ENCODE data around the gene GEMIN7. TPM values are rescaled to one million over a fixed set of nuclear protein-coding genes. Genes with fewer than 3 reads are reported as not detected.
A peak's percentile ranks its signal among the peaks of the same experiment; 100 is the strongest.

GEMIN7 gene
- total RNA-seq, 1 donor from 2014 or later, result 16.1 TPM

- Histone ChIP-seq H3K36me3 (peaks cover 8% of the 10 kb centered on the region), H3K4me1 (peaks cover 58% of the 10 kb centered on the region), H3K27ac (no peak overlapping the region), H3K9me3 (no peaks in the 10 kb centered on the region), H3K27me3 (ENCODE audit: low read depth) (no peaks in the 10 kb centered on the region), H3K4me3 (peak overlapping the region; percentile 97)
- intact Hi-C loops (cut with DNase I), result no loop called here
- ATAC-seq, result no peak
- no peak for TF ChIP-seq CTCF (IDR thresholded peaks at IDR 0.05)
- no peak for DNase-seq
Measured at GRCh38 chr19:45094137-45094536, 15.1 kb downstream of the GEMIN7 start.

GRCh38 chr19:45094707-45095106 is 15.6 kb downstream of the GEMIN7 start:
- Histone ChIP-seq H3K27ac (no peak overlapping the region), H3K4me1 (peaks cover 61% of the 10 kb centered on the region), H3K9me3 (no peaks in the 10 kb centered on the region), H3K27me3 (ENCODE audit: low read depth) (no peaks in the 10 kb centered on the region), H3K4me3 (no peak overlapping the region), H3K36me3 (peaks cover 8% of the 10 kb centered on the region)
- ATAC-seq (no peak), DNase-seq (no peak)
- intact Hi-C loops (cut with DNase I), result no loop called here
- TF ChIP-seq CTCF (IDR thresholded peaks at IDR 0.05), result no peak

- Histone ChIP-seq H3K4me3 (no peak overlapping the region), H3K4me1 (peaks cover 60% of the 10 kb centered on the region)
Measured at GRCh38 chr19:45095496-45096413, 16.7 kb downstream of the GEMIN7 start.

GRCh38 chr19:45096700-45097099 is 17.6 kb downstream of the GEMIN7 start:
- Histone ChIP-seq H3K9me3 (no peaks in the 10 kb centered on the region), H3K27ac (no peak overlapping the region), H3K27me3 (ENCODE audit: low read depth) (no peaks in the 10 kb centered on the region), H3K4me1 (peaks cover 53% of the 10 kb centered on the region), H3K4me3 (no peak overlapping the region), H3K36me3 (no peaks in the 10 kb centered on the region)
- ATAC-seq (no peak), DNase-seq (no peak)
- no peak for TF ChIP-seq CTCF (IDR thresholded peaks at IDR 0.05)
- intact Hi-C loops (cut with DNase I), result no loop called here

More at GRCh38 chr19:45095496-45096413, 16.7 kb downstream of the GEMIN7 start:
- Histone ChIP-seq H3K9me3 (no peaks in the 10 kb centered on the region), H3K27me3 (ENCODE audit: low read depth) (no peaks in the 10 kb centered on the region), H3K36me3 (no peaks in the 10 kb centered on the region), H3K27ac (no peak overlapping the region)
- TF ChIP-seq CTCF (IDR thresholded peaks at IDR 0.05), result no peak
- ATAC-seq, result no peak
- DNase-seq, result no peak
- intact Hi-C loops (cut with DNase I), result no loop called here

- ATAC-seq (no peak), DNase-seq (no peak)
- Histone ChIP-seq H3K36me3 (no peaks in the 10 kb centered on the region), H3K27me3 (ENCODE audit: low read depth) (no peaks in the 10 kb centered on the region), H3K4me3 (no peak overlapping the region), H3K9me3 (no peaks in the 10 kb centered on the region), H3K27ac (peak overlapping the region; percentile 36), H3K4me1 (peaks cover 57% of the 10 kb centered on the region)
- intact Hi-C loops (cut with DNase I), result no loop called here
- no peak for TF ChIP-seq CTCF (IDR thresholded peaks at IDR 0.05)
Measured at GRCh38 chr19:45097450-45097775, 18.4 kb downstream of the GEMIN7 start.

Measured in lower lobe of right lung (tissue), 2 donors.